HG02943 (cell line): ENCODE measurements around the gene TENM3.

Experiments
- ATAC-seq: cut with Tn5 transposase; IDR thresholded peaks from one replicate; pipeline ENCODE4 v1.9.1; 2021; ENCODE audit warnings: mild to moderate bottlenecking, low read depth, moderate library complexity; ENCODE audit not compliant: unreplicated experiment

Gene TENM3

GRCh38 chr4:182589100-182589499 lies 345.9 kb downstream of the TENM3 start:
- ATAC-seq: no peak

- ATAC-seq: no peak
Measured at GRCh38 chr4:182593402-182593801, 350.2 kb downstream of the TENM3 start.

GRCh38 chr4:182593864-182594263 lies 350.7 kb downstream of the TENM3 start:
- ATAC-seq: no peak

DNA sequence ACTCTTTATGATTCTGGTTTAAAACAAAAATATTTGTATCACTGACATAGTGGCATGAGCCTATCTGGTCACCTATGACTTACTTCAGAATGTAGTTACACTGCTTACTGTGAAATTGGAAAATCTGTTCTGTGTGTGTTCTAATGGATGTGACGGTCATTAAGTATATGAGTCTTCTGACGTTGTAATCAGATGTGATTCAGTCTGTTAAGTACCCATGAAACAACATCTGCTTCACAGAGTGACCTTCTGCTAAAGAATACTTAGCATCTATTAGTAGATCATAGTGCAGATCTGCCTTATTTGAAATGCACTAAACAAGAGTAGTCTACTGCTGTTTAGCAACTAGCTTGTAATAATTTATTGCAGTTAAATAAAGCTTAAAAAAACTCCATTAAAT lies 356.9 kb downstream of the TENM3 start:
- ATAC-seq: no peak

- ATAC-seq: no peak
Measured at GRCh38 chr4:182600856-182601255, 357.7 kb downstream of the TENM3 start.

GRCh38 chr4:182604161-182604622 lies 361.0 kb downstream of the TENM3 start:
- no peak for ATAC-seq

- no peak for ATAC-seq
Measured at GRCh38 chr4:182604953-182605352, 361.8 kb downstream of the TENM3 start.

GRCh38 chr4:182608525-182608924 lies 365.3 kb downstream of the TENM3 start:
- ATAC-seq: no peak

- ATAC-seq: no peak
Measured at GRCh38 chr4:182616476-182616875, 373.3 kb downstream of the TENM3 start.

GRCh38 chr4:182619660-182620059 lies 376.5 kb downstream of the TENM3 start:
- ATAC-seq: no peak

- no peak for ATAC-seq
Measured at GRCh38 chr4:182620111-182620980, 377.1 kb downstream of the TENM3 start.

- ATAC-seq: no peak
Measured at GRCh38 chr4:182624281-182624680, 381.1 kb downstream of the TENM3 start.

- no peak for ATAC-seq
Measured at GRCh38 chr4:182625193-182625592, 382.0 kb downstream of the TENM3 start.

GRCh38 chr4:182627996-182628395 lies 384.8 kb downstream of the TENM3 start:
- ATAC-seq: no peak

DNA sequence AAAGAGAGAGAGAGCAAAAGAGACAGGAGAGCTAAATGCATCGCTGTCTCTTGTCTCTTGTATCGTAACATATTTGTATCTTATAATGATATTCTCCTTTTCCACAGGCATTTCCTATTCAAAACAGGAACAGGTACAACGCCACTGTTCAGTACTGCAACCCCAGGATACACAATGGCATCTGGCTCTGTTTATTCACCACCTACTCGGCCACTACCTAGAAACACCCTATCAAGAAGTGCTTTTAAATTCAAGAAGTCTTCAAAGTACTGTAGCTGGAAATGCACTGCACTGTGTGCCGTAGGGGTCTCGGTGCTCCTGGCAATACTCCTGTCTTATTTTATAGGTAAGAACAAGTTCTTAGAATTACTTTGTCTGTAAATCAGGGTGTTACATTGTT lies 385.3 kb downstream of the TENM3 start:
- ATAC-seq: no peak

DNA sequence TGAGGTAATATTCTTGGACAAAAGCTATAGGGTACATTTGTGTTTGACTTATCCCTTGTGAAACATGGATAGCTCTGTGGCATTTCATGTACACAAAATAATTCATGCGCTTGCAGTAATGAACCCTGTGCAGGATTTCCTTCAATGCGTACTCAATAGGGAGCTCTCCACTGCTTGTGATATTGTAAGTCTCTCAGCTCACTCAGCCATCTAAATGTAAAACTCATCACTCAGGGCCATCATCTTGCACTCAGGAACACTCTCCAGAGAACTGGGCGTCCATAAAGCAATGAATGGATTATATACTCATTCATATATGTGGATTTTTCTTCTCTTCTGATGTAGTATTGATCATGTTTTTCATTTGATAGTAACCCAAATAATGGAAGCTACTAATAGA lies 385.9 kb downstream of the TENM3 start:
- ATAC-seq: no peak

GRCh38 chr4:182640491-182640890 lies 397.3 kb downstream of the TENM3 start:
- ATAC-seq: no peak

DNA sequence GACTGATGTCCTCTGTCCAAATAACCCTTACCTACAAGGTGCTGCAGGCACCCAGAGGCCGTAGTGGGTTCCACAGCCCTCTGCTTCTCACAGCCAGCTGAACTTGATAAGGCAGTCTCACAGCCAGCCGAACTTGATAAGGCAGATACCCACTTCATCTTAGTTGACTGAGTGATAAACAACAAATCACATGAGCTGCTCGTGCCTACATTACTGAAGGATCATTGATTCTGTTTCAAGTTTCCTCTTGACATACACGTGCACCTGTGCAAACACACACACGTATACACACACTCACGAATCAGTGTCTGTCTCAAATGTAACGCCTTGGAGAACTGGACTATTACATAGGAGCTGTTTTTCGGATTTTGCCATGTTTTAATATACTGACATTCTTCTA lies 397.7 kb downstream of the TENM3 start:
- ATAC-seq: no peak

GRCh38 chr4:182642831-182643230 lies 399.6 kb downstream of the TENM3 start:
- no peak for ATAC-seq

- no peak for ATAC-seq
Measured at GRCh38 chr4:182643801-182644682, 400.8 kb downstream of the TENM3 start.

DNA sequence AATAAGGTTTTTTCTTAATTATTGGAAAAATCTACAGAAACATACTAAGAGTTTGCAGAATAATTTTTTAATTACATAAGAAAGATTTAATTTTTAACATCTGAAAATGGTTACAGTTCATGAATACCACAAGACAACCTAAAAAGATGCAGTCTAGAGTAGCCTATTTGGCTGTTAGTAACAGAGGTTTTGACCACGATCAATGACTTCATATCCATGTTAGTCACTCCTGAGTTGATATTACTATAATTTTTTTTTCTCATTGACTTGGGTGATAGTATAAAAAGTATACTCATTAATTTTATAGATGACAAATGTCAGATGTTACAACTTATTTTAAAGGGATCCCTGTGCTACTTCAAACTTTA lies 401.5 kb downstream of the TENM3 start:
- ATAC-seq: no peak
